ENCODE results near the gene LITAF. TPM values are rescaled to one million over a fixed set of nuclear protein-coding genes. Genes with fewer than 3 reads are reported as not detected.

Gene LITAF
- total RNA-seq, 4 donors from 2014 or later: 101 to 136 (median 112) TPM

- H3K27me3 ChIP-seq: no peaks in the 10 kb centered on the region
- H3K4me1 ChIP-seq: peaks cover 0 to 10% of the 10 kb centered on the region in 2 donors
- H3K9me3 ChIP-seq: no peaks in the 10 kb centered on the region
- TF ChIP-seq CTCF (IDR thresholded peaks at IDR 0.05) (no peak), POLR2A (IDR thresholded peaks at IDR 0.05) (no peak)
- WGBS, 2 donors: 86 to 93% methylated on average over 12 of the region's 12 CpGs
- DNase-seq: no peak
- H3K4me3 ChIP-seq (replicated peaks in 1 of 3): no peak overlapping the region
- H3K27ac ChIP-seq: no peak overlapping the region
- intact Hi-C loops (cut with DNase I): no loop called here
- H3K36me3 ChIP-seq: no peaks in the 10 kb centered on the region
Measured at GRCh38 chr16:11630046-11630767, 43.5 kb upstream of the LITAF start.

GRCh38 chr16:11629071-11630030 lies 42.6 kb upstream of the LITAF start:
- H3K36me3 ChIP-seq: no peaks in the 10 kb centered on the region
- no peaks in the 10 kb centered on the region for H3K27me3 ChIP-seq
- no peak overlapping the region for H3K4me3 ChIP-seq (replicated peaks in 1 of 3)
- H3K4me1 ChIP-seq: peaks cover 0 to 18% of the 10 kb centered on the region in 2 donors
- no peak for DNase-seq
- peak overlapping the region in 1 of 3 donors; percentile 28 for H3K27ac ChIP-seq
- 88 to 89% methylated on average over 22 of the region's 23 CpGs for WGBS, 2 donors
- TF ChIP-seq POLR2A (IDR thresholded peaks at IDR 0.05): no peak
- TF ChIP-seq CTCF (IDR thresholded peaks at IDR 0.05): no peak
- H3K9me3 ChIP-seq: no peaks in the 10 kb centered on the region
- intact Hi-C loops (cut with DNase I): no loop called here

- 71 to 73% methylated on average over 15 of the region's 15 CpGs for WGBS, 2 donors
Measured at GRCh38 chr16:11627822-11628457, 41.2 kb upstream of the LITAF start.

GRCh38 chr16:11627292-11627663 lies 40.6 kb upstream of the LITAF start:
- TF ChIP-seq POLR2A (IDR thresholded peaks at IDR 0.05) (no peak), CTCF (IDR thresholded peaks at IDR 0.05) (no peak)
- DNase-seq: no peak
- Histone ChIP-seq H3K27ac (peak overlapping the region in 1 of 3 donors; percentile 17), H3K9me3 (no peaks in the 10 kb centered on the region), H3K4me3 (replicated peaks in 1 of 3) (no peak overlapping the region), H3K36me3 (no peaks in the 10 kb centered on the region), H3K27me3 (no peaks in the 10 kb centered on the region), H3K4me1 (peaks cover 6 to 25% of the 10 kb centered on the region in 2 donors)
- WGBS, 2 donors: 98% methylated on average over 5 of the region's 5 CpGs
- intact Hi-C loops (cut with DNase I): no loop called here

More at GRCh38 chr16:11627822-11628457, 41.2 kb upstream of the LITAF start:
- Histone ChIP-seq H3K4me1 (peaks cover 0 to 18% of the 10 kb centered on the region in 2 donors), H3K36me3 (no peaks in the 10 kb centered on the region), H3K27ac (peak overlapping the region in 1 of 3 donors; percentile 17), H3K4me3 (replicated peaks in 1 of 3) (no peak overlapping the region), H3K27me3 (no peaks in the 10 kb centered on the region), H3K9me3 (no peaks in the 10 kb centered on the region)
- DNase-seq: no peak
- TF ChIP-seq CTCF (IDR thresholded peaks at IDR 0.05) (no peak), POLR2A (IDR thresholded peaks at IDR 0.05) (no peak)
- intact Hi-C loops (cut with DNase I): no loop called here
